Parathyroid adenoma (tissue), 2 donors: ENCODE measurements around the gene HPDL.

Experiments
- H2AFZ ChIP-seq: fragments of 300-600 bp; sonication (generic); one replicate; pipeline ENCODE4 v1.7.0; 2017; ENCODE audit warnings: antibody characterized with exemption, mild to moderate bottlenecking
- H3K27ac ChIP-seq: fragments of 300-600 bp; sonication (generic); one replicate; pipeline ENCODE4 v1.7.0; 2017
- H3K27me3 ChIP-seq: fragments of 300-600 bp; sonication (generic); one replicate; pipeline ENCODE4 v1.7.0; 2017; ENCODE audit warnings: low read length; ENCODE audit not compliant: control insufficient read depth, insufficient read depth
- H3K36me3 ChIP-seq: fragments of 300-600 bp; sonication (generic); one replicate; pipeline ENCODE4 v1.7.0; 2017; ENCODE audit warnings: low read length; ENCODE audit not compliant: control insufficient read depth, insufficient read depth
- H3K4me1 ChIP-seq: fragments of 300-600 bp; sonication (generic); one replicate; pipeline ENCODE4 v1.7.0; 2017; ENCODE audit warnings: control low read depth
- H3K4me2 ChIP-seq: fragments of 300-600 bp; sonication (generic); one replicate; pipeline ENCODE4 v1.7.0; 2017; ENCODE audit warnings: low read length
- H3K4me3 ChIP-seq: fragments of 300-600 bp; sonication (generic); one replicate; pipeline ENCODE4 v1.7.0; 2017; ENCODE audit warnings: low read depth, low read length
- H3K79me2 ChIP-seq: fragments of 300-600 bp; sonication (generic); one replicate; pipeline ENCODE4 v1.7.0; 2017; ENCODE audit warnings: control low read depth
- H3K9ac ChIP-seq: fragments of 300-600 bp; sonication (generic); one replicate; pipeline ENCODE4 v1.7.0; 2017; ENCODE audit warnings: mild to moderate bottlenecking
- H3K9me3 ChIP-seq: fragments of 300-600 bp; sonication (generic); one replicate; pipeline ENCODE4 v1.7.0; 2017; ENCODE audit warnings: low read length; ENCODE audit not compliant: control insufficient read depth
- CTCF ChIP-seq: fragments of 300-600 bp; sonication (generic); IDR thresholded peaks from one replicate; pipeline ENCODE4 v1.7.0; 2017; ENCODE audit warnings: antibody characterized with exemption, mild to moderate bottlenecking
- donor health status: primary hyperparathyroidism.

HPDL gene

DNA sequence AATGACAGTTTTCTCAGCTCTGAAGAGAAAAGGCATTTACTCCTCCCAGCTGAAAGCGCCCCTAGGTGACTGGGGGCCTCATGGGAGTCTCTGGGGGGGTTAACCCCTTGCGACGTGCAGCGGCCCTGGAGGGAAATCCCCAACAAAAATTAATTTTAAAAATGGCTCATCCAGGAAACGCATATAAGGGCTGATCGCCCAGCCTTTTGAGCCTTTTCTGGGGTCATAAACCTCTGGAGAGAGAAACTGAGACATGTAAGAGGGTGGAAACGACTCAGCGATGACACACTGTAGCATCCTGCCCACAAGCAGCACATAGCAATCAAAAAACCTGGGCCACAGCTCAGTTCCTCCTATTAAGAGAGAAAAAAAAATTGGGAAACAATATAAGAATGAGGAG is 20.4 kb upstream of the HPDL start:
- H3K27me3 ChIP-seq: no peaks in the 10 kb centered on the region

DNA sequence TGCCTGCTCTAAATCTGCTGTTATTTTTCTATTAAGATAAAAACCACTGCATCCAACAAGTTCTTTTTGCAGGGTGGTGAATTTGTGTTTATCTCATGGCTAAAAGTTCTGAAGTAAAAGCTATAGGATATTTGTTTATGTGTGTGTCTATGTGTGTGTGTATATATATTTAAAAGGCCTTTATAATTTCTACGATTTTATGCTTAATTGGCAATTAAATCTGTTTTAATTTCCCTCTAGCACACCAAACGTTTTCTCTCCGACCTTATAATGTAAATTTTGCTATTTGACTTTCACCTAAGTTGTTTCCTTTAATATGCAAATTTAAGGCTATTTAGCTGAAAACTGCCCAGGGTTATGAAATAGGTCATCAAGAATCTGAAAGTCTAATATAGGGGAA is 19.8 kb upstream of the HPDL start:
- Histone ChIP-seq H3K4me3 (no peak overlapping the region), H3K4me2 (no peak overlapping the region), H3K79me2 (no peaks in the 10 kb centered on the region), H3K9me3 (no peaks in the 10 kb centered on the region), H2AFZ (no peak overlapping the region), H3K27me3 (no peaks in the 10 kb centered on the region), H3K9ac (no peak overlapping the region), H3K27ac (no peak overlapping the region), H3K4me1 (peaks cover 3% of the 10 kb centered on the region), H3K36me3 (no peaks in the 10 kb centered on the region)
- no peak for TF ChIP-seq CTCF

More for the DNA sequence above, 20.4 kb upstream of the HPDL start:
- H3K4me1 ChIP-seq: peaks cover 3% of the 10 kb centered on the region
- H3K4me2 ChIP-seq: no peak overlapping the region
- H2AFZ ChIP-seq: no peak overlapping the region
- no peak for TF ChIP-seq CTCF
- no peaks in the 10 kb centered on the region for H3K79me2 ChIP-seq
- no peak overlapping the region for H3K9ac ChIP-seq
- H3K4me3 ChIP-seq: no peak overlapping the region
- no peaks in the 10 kb centered on the region for H3K9me3 ChIP-seq
- no peaks in the 10 kb centered on the region for H3K36me3 ChIP-seq
- H3K27ac ChIP-seq: no peak overlapping the region

DNA sequence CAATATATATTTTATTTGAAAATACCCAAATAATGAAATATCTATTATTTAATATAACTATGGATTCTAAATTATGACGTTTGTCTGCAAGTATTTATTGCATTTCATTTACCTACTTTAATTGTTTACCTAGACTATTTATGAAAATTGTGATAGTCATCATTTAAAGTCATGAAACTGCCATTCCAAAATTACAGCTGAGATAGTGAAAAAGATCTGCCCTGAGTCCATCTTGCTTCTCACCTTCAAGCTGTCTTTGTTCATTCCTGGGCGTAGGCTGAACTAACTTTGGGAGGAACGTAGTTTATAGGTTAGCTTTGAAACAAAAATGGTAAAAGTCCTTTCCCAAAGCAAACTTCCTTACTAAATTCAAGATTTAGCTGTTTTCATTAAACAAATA is 12.4 kb upstream of the HPDL start:
- TF ChIP-seq CTCF: no peak
- H3K79me2 ChIP-seq: no peaks in the 10 kb centered on the region
- no peaks in the 10 kb centered on the region for H3K9me3 ChIP-seq
- H3K9ac ChIP-seq: no peak overlapping the region
- H3K4me2 ChIP-seq: no peak overlapping the region
- H3K27ac ChIP-seq: no peak overlapping the region
- H3K36me3 ChIP-seq: no peaks in the 10 kb centered on the region
- H3K4me1 ChIP-seq: no peaks in the 10 kb centered on the region
- H2AFZ ChIP-seq: no peak overlapping the region
- no peak overlapping the region for H3K4me3 ChIP-seq
- H3K27me3 ChIP-seq: no peaks in the 10 kb centered on the region

- Histone ChIP-seq H3K4me2 (no peak overlapping the region), H3K9ac (no peak overlapping the region)
Measured at GRCh38 chr1:45317166-45317565, 9.5 kb upstream of the HPDL start.

More at GRCh38 chr1:45317166-45317565, 9.5 kb upstream of the HPDL start:
- H3K4me3 ChIP-seq: no peak overlapping the region
- no peaks in the 10 kb centered on the region for H3K9me3 ChIP-seq
- H3K27me3 ChIP-seq: no peaks in the 10 kb centered on the region
- H3K27ac ChIP-seq: no peak overlapping the region
- no peak overlapping the region for H2AFZ ChIP-seq
- no peaks in the 10 kb centered on the region for H3K79me2 ChIP-seq
- H3K4me1 ChIP-seq: no peaks in the 10 kb centered on the region
- TF ChIP-seq CTCF: no peak
- H3K36me3 ChIP-seq: no peaks in the 10 kb centered on the region
